GM21528 (cell line): Measurements from ENCODE around the gene U2AF2.

Experiments used
- ATAC-seq: cut with Tn5 transposase; IDR thresholded peaks from one replicate; pipeline ENCODE4 v1.9.1; 2021; ENCODE audit warnings: mild to moderate bottlenecking, moderate library complexity; ENCODE audit not compliant: unreplicated experiment, low FRiP score

U2AF2 gene

GRCh38 chr19:55642153-55643002 lies 12.5 kb upstream of the U2AF2 start:
- no peak for ATAC-seq

- ATAC-seq = no peak
Measured at GRCh38 chr19:55643003-55643886, 11.6 kb upstream of the U2AF2 start, which contains the start of gene ZNF581. ZNF581 (plus strand) TSS chr19:55643649; CDS start chr19:55644572, 923 bp downstream.

- ATAC-seq = no peak
Measured at GRCh38 chr19:55643887-55644176, 11.0 kb upstream of the U2AF2 start.

GRCh38 chr19:55644191-55644833 lies 10.5 kb upstream of the U2AF2 start:
- no peak for ATAC-seq

- no peak for ATAC-seq
Measured at GRCh38 chr19:55644842-55645511, 9.9 kb upstream of the U2AF2 start.

GRCh38 chr19:55645512-55645881 lies 9.3 kb upstream of the U2AF2 start:
- no peak for ATAC-seq

- no peak for ATAC-seq
Measured at GRCh38 chr19:55646889-55647731, 7.7 kb upstream of the U2AF2 start.

GRCh38 chr19:55647732-55648584 lies 6.9 kb upstream of the U2AF2 start, which contains the start of gene CCDC106:
CCDC106 (plus strand) TSS chr19:55648212; CDS start chr19:55649047, 835 bp downstream.
- ATAC-seq = no peak

- ATAC-seq = no peak
Measured at GRCh38 chr19:55648585-55649267, 6.1 kb upstream of the U2AF2 start.

GRCh38 chr19:55649268-55650125 lies 5.3 kb upstream of the U2AF2 start:
- no peak for ATAC-seq

GRCh38 chr19:55650126-55650557 lies 4.7 kb upstream of the U2AF2 start:
- ATAC-seq = no peak

- no peak for ATAC-seq
Measured at GRCh38 chr19:55650602-55651230, 4.1 kb upstream of the U2AF2 start.

GRCh38 chr19:55651236-55651635 lies 3.6 kb upstream of the U2AF2 start:
- ATAC-seq = no peak

GRCh38 chr19:55652311-55653128 lies 2.3 kb upstream of the U2AF2 start:
- no peak for ATAC-seq

- ATAC-seq = peak; percentile 43
Measured at GRCh38 chr19:55653651-55654322, 1.0 kb upstream of the U2AF2 start.
